MM.1S (cell line): Measurements from ENCODE around the gene NEK8.

Source experiments
- CTCF ChIP-seq: fragments of 300-600 bp; sonication (generic); IDR thresholded peaks from 2 replicates; pipeline ENCODE4 v1.5.1; 2016; ENCODE audit warnings: antibody characterized with exemption, low read length, mixed read lengths
- EZH2 ChIP-seq: fragments of 300-600 bp; sonication (generic); optimal IDR thresholded peaks from 2 replicates; pipeline ENCODE3; 2017; ENCODE audit warnings: low read depth, mild to moderate bottlenecking, antibody characterized with exemption, low read length, mixed read lengths
- EZH2phosphoT487 ChIP-seq: fragments of 300-600 bp; sonication (generic); IDR thresholded peaks from 2 replicates; pipeline ENCODE4 v1.6.1; 2018; ENCODE audit warnings: antibody characterized with exemption, low read length

- TF ChIP-seq CTCF (no peak), EZH2 (no peak), EZH2phosphoT487 (no peak)
Observed at GRCh38 chr17:28706471-28707338, 21.9 kb upstream of the NEK8 start.
